GM19452 (cell line): ENCODE measurements around the gene IFNK.
"Not testable (repeated sequence)": the region's sequence is repeated elsewhere in the genome, so short reads cannot be mapped to it uniquely, and the experiment has no call there.

Source experiments
- ATAC-seq: cut with Tn5 transposase; IDR thresholded peaks from one replicate; pipeline ENCODE4 v1.9.1; 2021; ENCODE audit not compliant: unreplicated experiment

The IFNK gene

GRCh38 chr9:27524236-27524635 is at the start of gene IFNK:
IFNK (plus strand) TSS chr9:27524290; CDS start chr9:27524337, 47 bp downstream.
- no peak for ATAC-seq

GRCh38 chr9:27474305-27474704 is 49.8 kb upstream of the IFNK start:
- ATAC-seq, result no peak

- ATAC-seq, result no peak
These were observed 49.0 kb upstream of the IFNK start for GRCh38 chr9:27475057-27475595.

GRCh38 chr9:27476870-27477515 is 47.1 kb upstream of the IFNK start:
- ATAC-seq, result no peak

- no peak for ATAC-seq
These were observed 45.8 kb upstream of the IFNK start for GRCh38 chr9:27478322-27478721.

- ATAC-seq, result no peak
These were observed 41.4 kb upstream of the IFNK start for GRCh38 chr9:27482709-27483108.

GRCh38 chr9:27483576-27483975 is 40.5 kb upstream of the IFNK start:
- ATAC-seq, result no peak

- ATAC-seq, result peak; percentile 83
These were observed 38.9 kb upstream of the IFNK start for GRCh38 chr9:27485158-27485557.

GRCh38 chr9:27487128-27487640 is 36.9 kb upstream of the IFNK start:
- no peak for ATAC-seq

GRCh38 chr9:27487927-27488326 is 36.2 kb upstream of the IFNK start:
- no peak for ATAC-seq

GRCh38 chr9:27489087-27489876 is 34.8 kb upstream of the IFNK start:
- ATAC-seq, result peak; percentile 78

- ATAC-seq, result no peak
These were observed 32.9 kb upstream of the IFNK start for GRCh38 chr9:27491154-27491553.

- ATAC-seq, result no peak
These were observed 28.5 kb upstream of the IFNK start for GRCh38 chr9:27495480-27496134.

- no peak for ATAC-seq
These were observed 28.0 kb upstream of the IFNK start for GRCh38 chr9:27496135-27496504.

GRCh38 chr9:27497883-27498417 is 26.1 kb upstream of the IFNK start:
- no peak for ATAC-seq

GRCh38 chr9:27499451-27499850 is 24.6 kb upstream of the IFNK start:
- peak; percentile 71 for ATAC-seq

- not testable (repeated sequence) for ATAC-seq
These were observed 23.2 kb upstream of the IFNK start for GRCh38 chr9:27500902-27501301.

GRCh38 chr9:27503623-27504022 is 20.5 kb upstream of the IFNK start:
- ATAC-seq, result no peak

GRCh38 chr9:27504259-27504658 is 19.8 kb upstream of the IFNK start:
- ATAC-seq, result no peak

GRCh38 chr9:27505744-27506161 is 18.3 kb upstream of the IFNK start:
- no peak for ATAC-seq

GRCh38 chr9:27506981-27507380 is 17.1 kb upstream of the IFNK start:
- ATAC-seq, result no peak
